GM23248 (cell line): Measurements from ENCODE around the gene RAB15.

Source experiments
- EZH2 ChIP-seq: fragments of 200-600 bp; sonication (generic); IDR thresholded peaks from 2 replicates; pipeline ENCODE4 v1.6.1; 2018; ENCODE audit warnings: antibody characterized with exemption, mild to moderate bottlenecking; ENCODE audit not compliant: insufficient read depth, poor library complexity, severe bottlenecking
- EZH2phosphoT487 ChIP-seq: fragments of 200-600 bp; sonication (generic); IDR thresholded peaks from 2 replicates; pipeline ENCODE4 v1.6.1; 2018; ENCODE audit warnings: antibody characterized with exemption, moderate library complexity, mild to moderate bottlenecking, low read depth; ENCODE audit not compliant: insufficient read depth

- no peak for TF ChIP-seq EZH2
- TF ChIP-seq EZH2phosphoT487: no peak
These were observed 14.7 kb upstream of the RAB15 start, which contains the start of gene FNTB for GRCh38 chr14:64986648-64987437.
